COLO668 (cell line): ENCODE measurements around the gene GCKR.

Experiments
- DNase-seq: peaks from one replicate; lab custom pipeline; 2025; ENCODE audit not compliant: unreplicated experiment; lab: John Stamatoyannopoulos, UW

The GCKR gene

GRCh38 chr2:27571197-27571596 lies 74.6 kb downstream of the GCKR start:
- DNase-seq: no peak

DNA sequence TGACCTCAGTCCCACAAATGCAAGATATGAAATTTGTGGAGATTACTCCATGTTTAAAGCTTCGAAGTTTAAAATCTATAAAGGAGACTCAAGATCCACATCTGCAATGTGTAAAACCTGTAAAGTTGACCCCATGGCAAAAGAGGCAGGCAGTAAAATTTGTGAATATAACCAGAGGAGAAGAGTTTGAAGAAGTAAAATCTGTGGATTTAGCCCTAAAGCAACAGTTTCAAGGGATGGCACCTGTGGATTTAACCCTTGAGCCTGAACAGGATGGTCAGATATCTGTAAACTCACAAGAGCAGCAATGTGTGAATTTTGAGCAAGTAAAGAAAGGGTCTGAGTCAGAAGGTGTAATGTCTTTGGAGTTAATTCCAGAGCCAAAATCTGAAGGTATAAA lies 75.0 kb downstream of the GCKR start:
- no peak for DNase-seq

DNA sequence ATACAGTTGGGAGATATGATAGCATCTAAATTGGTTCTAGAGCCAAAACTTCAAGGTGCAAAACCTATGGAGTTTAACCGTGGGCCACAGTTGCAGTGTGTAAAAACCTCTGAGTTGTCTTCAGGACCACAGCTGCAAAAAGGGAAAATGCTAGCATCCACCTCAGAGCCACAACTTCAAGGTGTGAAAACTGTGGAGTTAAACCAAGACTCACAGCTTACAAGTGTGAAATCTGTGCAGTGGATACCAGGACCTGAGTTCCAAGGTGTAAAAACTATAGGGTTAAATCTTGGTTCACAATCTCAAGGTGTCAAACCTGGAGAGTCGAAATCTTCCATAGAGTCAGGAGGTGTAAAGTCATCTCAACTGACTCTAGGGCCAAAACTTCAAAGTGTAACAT lies 75.8 kb downstream of the GCKR start:
- no peak for DNase-seq

- DNase-seq: no peak
Measured at GRCh38 chr2:27572998-27573429, 76.4 kb downstream of the GCKR start.
